ENCODE measurements around the gene CAPN10.
"Not testable (repeated sequence)": the region's sequence is repeated elsewhere in the genome, so short reads cannot be mapped to it uniquely, and the experiment has no call there.

CAPN10 gene

DNA sequence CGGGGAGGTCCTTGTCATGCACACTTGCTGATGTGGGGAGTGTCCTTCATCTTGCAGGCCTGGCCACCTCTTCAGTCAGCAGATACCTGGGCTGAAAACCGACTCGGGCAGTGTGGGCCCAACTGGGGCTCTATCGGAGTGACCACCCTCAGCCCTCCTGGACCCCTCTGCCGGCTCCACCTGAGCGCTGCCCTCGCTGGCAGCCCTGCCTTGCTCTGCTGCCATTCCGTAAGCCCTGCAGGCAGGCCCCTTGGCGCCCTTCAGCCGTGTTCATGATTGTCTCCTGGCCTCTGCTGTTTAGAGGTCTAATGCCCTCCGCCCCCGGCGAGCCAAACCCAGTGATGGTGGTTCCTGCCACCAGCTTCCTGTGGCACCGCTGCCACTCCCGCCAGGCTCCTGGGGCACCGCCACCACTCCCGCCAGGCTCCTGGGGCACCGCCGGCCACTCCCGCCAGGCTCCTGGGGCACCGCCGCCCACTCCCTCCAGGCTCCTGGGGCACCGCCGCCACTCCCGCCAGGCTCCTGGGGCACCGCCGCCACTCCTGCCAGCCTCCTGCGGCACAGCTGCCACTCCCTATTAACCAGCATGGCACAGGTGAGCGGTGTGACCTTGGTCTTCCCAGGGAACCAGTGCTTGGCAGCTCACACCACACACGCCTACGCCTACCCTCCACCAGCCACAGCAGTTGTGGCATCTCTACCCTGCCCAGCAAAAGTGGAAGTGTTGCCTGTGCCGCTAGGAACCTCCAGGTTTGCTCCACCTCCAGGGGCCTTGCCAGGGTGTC, 15.9 kb downstream of the CAPN10 start:
- DNase-seq (ENCODE audit: low read depth) = no peak

DNA sequence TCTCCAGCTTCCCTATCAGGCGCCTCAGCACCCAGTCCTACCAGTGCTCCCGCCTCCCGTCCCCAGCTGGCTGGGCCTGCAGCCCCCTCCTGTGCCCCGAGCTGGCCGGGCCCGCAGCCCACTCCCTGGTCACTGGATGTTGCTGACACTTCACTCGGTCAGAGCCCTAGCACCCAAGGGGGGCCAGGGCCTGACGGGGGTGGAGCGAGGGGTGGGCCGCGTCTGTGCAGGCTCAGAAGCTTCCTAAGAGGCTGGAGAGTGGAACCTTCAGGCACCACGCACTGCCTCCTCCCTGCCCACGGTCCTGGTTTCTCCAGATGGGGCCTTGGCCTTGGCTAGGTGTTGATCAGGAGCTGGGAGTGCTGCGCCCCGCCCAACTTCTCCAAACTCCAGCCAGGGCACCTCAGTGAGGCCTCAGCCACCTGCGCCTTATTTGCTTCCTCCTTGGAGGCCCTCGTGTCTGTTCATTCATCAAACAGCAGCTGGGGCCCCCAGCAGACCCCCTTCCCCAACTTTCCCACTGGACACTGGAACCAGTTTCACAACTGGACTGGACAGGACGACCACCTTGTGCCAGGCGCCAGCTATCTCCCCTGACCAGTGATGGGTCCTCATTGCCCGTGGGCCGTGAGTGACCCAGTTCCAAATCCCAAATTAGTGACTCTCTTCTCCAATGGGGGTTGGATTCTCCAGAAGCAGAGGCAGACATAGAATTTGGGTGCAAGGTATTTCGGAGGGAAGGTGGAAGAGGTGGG, 16.7 kb downstream of the CAPN10 start:
- no peak for DNase-seq (ENCODE audit: low read depth)

GRCh38 chr2:240603846-240604245, 17.3 kb downstream of the CAPN10 start:
- no peak for DNase-seq (ENCODE audit: low read depth)

- DNase-seq (ENCODE audit: low read depth) = no peak
Observed at GRCh38 chr2:240604291-240604938, 17.9 kb downstream of the CAPN10 start.

DNA sequence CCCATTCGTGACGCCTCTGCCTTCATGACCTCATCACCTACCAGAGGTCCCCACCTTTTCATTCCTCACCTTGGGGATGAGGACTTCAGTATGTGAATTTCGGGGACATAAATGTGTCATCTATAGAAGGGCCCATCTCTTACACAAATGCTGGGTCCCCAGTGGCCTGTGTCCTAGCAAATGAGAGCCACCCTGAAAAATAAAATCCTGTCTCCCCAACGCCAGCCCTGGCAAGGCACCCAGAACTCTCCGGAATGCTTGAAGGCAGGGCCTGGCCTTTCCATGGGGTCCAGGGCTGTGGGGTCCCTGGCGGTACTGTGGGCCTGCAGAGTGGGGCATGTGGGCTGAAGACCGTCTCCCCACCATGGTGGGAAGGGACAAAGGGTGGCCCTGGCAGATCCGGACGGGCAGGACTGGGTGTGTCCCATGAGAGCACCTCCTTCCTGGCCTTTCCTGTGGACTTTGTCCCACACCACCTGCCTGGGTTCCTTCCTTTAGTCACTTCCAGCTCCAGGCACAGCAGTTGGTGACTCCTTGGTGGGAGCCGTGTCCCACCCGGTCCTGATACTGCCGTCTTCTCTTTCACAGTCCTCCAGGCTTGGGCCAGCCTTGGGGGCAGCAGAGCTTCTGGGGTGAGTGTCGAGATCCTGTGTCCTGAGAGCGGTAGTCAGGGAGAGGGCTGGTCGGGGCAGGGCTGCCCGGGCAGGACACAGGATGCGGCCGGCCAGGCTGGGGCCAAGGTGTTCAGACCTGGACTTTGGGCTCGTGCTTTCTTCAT, 18.6 kb downstream of the CAPN10 start:
- no peak for DNase-seq (ENCODE audit: low read depth)

GRCh38 chr2:240605867-240606743, 19.6 kb downstream of the CAPN10 start:
- no peak for DNase-seq (ENCODE audit: low read depth)

DNA sequence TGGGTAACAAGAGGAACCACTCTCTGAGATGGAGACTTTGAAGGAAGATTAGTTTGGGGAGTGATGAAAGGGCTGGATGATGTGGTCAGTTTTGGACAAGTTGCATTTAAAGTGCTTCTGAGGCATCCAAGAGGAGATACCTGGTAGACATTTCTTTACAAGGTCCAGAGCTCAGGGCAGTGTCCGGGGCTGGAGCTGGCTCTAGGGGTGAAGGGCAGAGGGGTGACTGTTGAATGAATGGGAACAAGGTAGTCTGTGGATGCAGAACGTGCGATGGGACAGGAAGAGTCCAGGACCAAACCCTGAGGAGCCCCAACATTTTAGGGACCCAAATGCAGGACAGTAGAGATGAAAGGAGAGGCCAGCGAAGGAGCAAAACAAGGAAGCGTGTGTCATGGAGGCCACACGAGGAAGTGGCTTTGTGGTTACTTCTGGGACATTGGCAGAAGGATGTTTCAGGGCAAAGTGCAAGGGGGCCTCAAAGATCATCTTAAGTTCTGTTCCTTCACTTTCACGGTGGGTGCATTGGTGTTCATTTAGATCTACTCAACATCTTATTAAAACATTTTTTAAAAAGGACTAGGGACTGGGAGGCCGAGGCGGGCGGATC, 25.2 kb downstream of the CAPN10 start:
- DNase-seq (ENCODE audit: low read depth) = no peak

DNA sequence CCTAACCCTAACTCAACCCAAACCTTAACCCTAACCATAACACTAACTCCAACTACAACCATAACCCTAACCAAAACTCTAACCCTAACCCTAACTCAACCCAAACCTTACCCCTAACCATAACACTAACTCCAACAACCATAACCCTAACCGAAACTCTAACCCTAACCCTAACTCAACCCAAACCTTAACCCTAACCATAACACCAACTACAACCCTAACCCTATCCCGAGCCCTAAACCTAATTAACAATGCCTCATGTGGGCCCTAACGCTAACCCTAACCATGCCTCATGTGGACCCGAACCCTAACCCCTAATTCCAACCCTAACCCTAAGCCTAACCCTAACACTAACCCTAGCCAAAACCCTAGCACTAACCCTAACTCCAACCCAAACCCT, 27.2 kb downstream of the CAPN10 start:
- DNase-seq (ENCODE audit: low read depth) = no peak

- DNase-seq (ENCODE audit: low read depth) = no peak
Observed at GRCh38 chr2:240614391-240614790, 27.9 kb downstream of the CAPN10 start.

DNA sequence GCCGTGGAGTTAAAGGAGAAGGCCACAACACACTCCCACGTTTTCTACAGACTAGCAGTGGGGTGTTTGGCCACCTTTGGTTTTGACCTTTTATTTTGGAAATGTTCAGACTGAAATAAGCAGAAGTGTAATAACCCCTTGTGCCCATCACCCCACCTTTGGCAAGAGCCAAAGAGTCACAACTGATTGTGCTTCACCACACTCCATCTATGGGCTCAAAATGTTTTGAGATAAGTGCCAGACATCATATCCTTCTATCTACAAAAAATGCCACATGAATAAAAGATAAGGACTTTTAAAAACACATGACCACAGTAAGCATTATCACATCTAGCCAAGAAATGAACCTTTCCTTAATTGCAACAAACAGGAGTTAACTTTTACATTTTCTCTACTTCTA, 28.9 kb downstream of the CAPN10 start:
- no peak for DNase-seq (ENCODE audit: low read depth)

GRCh38 chr2:240615820-240616547, 29.4 kb downstream of the CAPN10 start:
- no peak for DNase-seq (ENCODE audit: low read depth)

DNA sequence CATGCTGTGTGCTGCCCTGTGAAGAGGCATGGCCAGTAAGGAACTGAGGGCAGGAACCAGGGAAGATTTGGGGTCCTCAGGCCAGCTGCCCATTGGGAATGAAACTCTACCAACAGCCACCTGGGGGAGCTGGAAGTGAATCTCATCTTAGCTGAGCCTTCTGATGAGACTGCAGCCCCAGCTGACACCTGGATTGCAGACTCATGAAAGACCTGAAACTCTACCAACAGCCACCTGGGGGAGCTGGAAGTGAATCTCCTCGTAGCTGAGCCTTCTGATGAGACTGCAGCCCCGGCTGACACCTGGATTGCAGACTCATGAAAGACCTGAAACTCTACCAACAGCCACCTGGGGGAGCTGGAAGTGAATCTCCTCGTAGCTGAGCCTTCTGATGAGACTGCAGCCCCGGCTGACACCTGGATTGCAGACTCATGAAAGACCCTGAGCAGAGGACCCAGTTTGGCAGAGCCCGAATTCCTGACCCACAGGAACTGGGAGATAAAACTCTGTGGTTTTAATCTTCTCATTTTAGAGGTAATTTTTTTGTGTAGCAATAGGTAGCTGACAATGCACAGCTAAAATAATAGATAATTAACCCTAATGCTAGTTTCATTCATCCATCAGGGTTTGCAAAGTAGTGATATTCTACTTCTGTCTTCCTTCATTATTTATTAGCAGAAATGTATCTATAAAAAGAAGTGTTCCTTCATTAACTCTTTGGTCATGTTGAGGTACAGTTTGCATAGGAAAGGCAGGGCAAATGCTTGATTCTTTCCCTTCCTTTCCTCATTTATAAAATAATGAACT, 30.5 kb downstream of the CAPN10 start:
- not testable (repeated sequence) for DNase-seq (ENCODE audit: low read depth)

DNA sequence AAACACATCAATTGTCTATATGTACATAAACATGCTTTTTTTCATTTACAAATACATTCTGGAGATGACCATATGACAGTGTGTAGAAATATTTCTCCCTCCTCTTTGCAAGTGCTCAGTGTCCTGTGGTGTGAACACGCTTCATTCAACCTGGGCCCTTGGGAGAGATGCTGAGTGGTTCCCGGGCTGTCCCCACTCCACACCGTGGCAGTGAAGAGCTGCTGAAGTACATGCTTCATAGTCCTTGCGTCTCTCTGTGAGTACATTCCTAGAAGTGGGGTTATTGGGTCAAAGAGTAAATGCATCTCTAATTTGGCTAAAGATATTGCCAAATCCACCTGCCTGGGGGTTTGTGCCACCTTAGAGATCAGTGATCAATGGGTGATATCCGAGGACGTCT, 32.2 kb downstream of the CAPN10 start:
- DNase-seq (ENCODE audit: low read depth) = no peak

DNA sequence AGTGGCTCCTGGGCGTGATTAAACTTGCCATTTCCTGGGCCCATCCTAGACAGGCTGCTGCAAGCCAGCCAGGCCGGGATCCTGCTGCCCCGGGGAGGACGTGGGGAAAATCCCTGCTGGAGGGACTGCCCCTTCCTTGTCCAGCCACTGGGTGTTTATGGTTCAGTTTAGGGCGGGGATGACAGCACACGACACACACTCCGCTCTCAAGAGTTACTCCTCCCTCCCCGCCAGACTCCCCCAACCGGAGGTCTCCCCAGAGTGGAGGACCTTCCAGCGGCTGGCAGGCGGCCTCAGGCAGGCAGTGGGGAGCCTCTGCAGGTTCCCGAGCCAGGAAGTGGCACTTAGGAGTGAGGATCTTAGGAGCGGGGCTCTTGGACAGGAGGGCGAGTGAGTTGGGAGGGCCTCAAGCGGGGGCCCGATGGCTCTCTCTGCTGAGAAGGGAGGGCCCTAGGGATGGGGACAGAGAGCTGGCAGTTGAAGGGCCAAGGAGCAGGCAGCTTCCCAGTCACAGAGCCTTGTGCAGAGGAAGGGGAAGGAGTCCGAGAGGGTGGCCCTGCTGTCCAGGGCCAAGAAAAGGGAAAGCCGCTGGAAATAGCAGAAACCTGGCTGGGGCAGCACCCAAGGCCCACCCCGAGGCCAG, 33.1 kb downstream of the CAPN10 start:
- no peak for DNase-seq (ENCODE audit: low read depth)

DNA sequence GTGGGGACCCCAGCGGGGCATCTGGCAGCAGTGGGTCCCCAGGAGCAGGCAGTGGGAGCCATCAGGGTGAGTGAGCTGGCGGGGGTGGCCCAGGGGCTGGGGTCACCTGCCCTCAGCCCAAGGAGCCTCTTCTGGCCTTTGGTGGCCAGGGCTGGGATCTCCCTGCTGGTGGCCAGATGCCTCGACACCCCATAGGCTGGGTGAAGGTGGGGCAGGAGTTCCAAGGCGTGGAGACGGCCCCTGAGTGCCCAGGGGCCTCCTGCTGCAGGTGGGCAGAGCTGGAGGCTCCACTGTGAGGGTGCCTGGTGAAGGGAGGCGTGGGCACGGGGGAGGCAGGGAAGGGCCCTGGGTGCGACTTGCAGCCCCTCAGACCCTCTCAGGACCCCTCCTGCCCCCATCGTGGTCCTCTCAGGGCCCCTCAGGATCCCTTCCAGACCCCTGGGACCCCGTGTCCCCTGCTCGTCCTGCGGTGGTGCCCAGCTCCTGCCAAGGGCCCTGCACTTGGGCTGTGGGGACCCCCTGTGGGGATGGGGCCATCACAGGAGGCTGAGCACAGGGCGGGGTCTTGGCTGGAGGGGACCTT, 33.7 kb downstream of the CAPN10 start:
- no peak for DNase-seq (ENCODE audit: low read depth)

GRCh38 chr2:240620859-240621258, 34.3 kb downstream of the CAPN10 start:
- DNase-seq (ENCODE audit: low read depth) = no peak

GRCh38 chr2:240622060-240622411, 35.5 kb downstream of the CAPN10 start:
- DNase-seq (ENCODE audit: low read depth) = no peak

- DNase-seq (ENCODE audit: low read depth) = no peak
Observed at GRCh38 chr2:240622531-240623235, 36.1 kb downstream of the CAPN10 start.

Data from HS-27A (cell line).